T47D (cell line): Measurements from ENCODE around the gene TCF4.

Experiments used
- DNase-seq, 2 experiments: peaks; one replicate each; pipeline versions ENCODE4 v3.0.0 to v3.0.0-alpha.2; 2011 to 2012; ENCODE audit warnings: low read depth in 1 of 2, low spot score in 1 of 2
- JUND ChIP-seq: IDR thresholded peaks from 2 replicates; pipeline ENCODE4 v1.6.1; 2012; ENCODE audit warnings: low read depth
- in situ Hi-C: cut with HindIII; loops from 2 replicates; pipeline ENCODE4 v1.10.0; 2016; ENCODE audit warnings: low sequenced_read_pairs, low pct_unique_long_range_greater_than_20kb

The TCF4 gene

GRCh38 chr18:55398858-55399257 is 189.1 kb downstream of the TCF4 start:
- in situ Hi-C loops, result no loop called here
- DNase-seq, result no peak
- TF ChIP-seq JUND, result no peak

GRCh38 chr18:55396979-55397378 is 191.0 kb downstream of the TCF4 start:
- no peak for DNase-seq
- TF ChIP-seq JUND, result no peak
- in situ Hi-C loops, result no loop called here

GRCh38 chr18:55396267-55396905 is 191.6 kb downstream of the TCF4 start:
- TF ChIP-seq JUND, result no peak
- in situ Hi-C loops, result no loop called here
- DNase-seq, result no peak

- in situ Hi-C loops, result no loop called here
- TF ChIP-seq JUND, result no peak
- no peak for DNase-seq
These were observed 192.2 kb downstream of the TCF4 start for GRCh38 chr18:55395799-55396198.

GRCh38 chr18:55390898-55391297 is 197.1 kb downstream of the TCF4 start:
- DNase-seq, result no peak
- in situ Hi-C loops, result no loop called here
- TF ChIP-seq JUND, result no peak

GRCh38 chr18:55387139-55387984 is 200.6 kb downstream of the TCF4 start:
- DNase-seq, result no peak
- no peak for TF ChIP-seq JUND

GRCh38 chr18:55386545-55386944 is 201.4 kb downstream of the TCF4 start:
- in situ Hi-C loops, result no loop called here
- TF ChIP-seq JUND, result no peak
- no peak for DNase-seq

More at GRCh38 chr18:55387139-55387984, 200.6 kb downstream of the TCF4 start:
- in situ Hi-C loops, result no loop called here

GRCh38 chr18:55385770-55386169 is 202.2 kb downstream of the TCF4 start:
- TF ChIP-seq JUND, result no peak
- peak in 1 of 2 experiments; percentile 5 for DNase-seq
- in situ Hi-C loops, result no loop called here

GRCh38 chr18:55384551-55385275 is 203.3 kb downstream of the TCF4 start:
- DNase-seq, result peak in 1 of 2 experiments; percentile 57
- TF ChIP-seq JUND, result no peak
- in situ Hi-C loops, result no loop called here

GRCh38 chr18:55384115-55384514 is 203.9 kb downstream of the TCF4 start:
- TF ChIP-seq JUND, result no peak
- in situ Hi-C loops, result no loop called here
- no peak for DNase-seq

- in situ Hi-C loops, result no loop called here
- DNase-seq, result no peak
- no peak for TF ChIP-seq JUND
These were observed 205.7 kb downstream of the TCF4 start for GRCh38 chr18:55382277-55382805.

GRCh38 chr18:55381277-55381676 is 206.7 kb downstream of the TCF4 start:
- in situ Hi-C loops, result no loop called here
- no peak for DNase-seq
- no peak for TF ChIP-seq JUND

GRCh38 chr18:55380589-55380988 is 207.4 kb downstream of the TCF4 start:
- no peak for DNase-seq
- in situ Hi-C loops, result no loop called here
- no peak for TF ChIP-seq JUND
